A673 (cell line): Measurements from ENCODE around the gene TLX3.

Source experiments
- CTCF ChIP-seq: fragments of 300-800, 200-600 bp; sonication (generic); conservative IDR thresholded peaks from 2 replicates; pipeline ENCODE4 v1.5.1; 2017; ENCODE audit warnings: low read depth, mild to moderate bottlenecking, antibody characterized with exemption, low read length, moderate library complexity, mixed read lengths
- EZH2 ChIP-seq: fragments of 200-600 bp; sonication (generic); IDR thresholded peaks from 2 replicates; pipeline ENCODE4 v1.6.1; 2017; ENCODE audit warnings: borderline replicate concordance, low read depth, mild to moderate bottlenecking, mixed read lengths, antibody characterized with exemption, low read length; ENCODE audit not compliant: poor library complexity, severe bottlenecking

GRCh38 chr5:171299228-171299627 is 9.8 kb upstream of the TLX3 start:
- TF ChIP-seq CTCF (no peak), EZH2 (no peak)
